PC-3 (cell line): ENCODE measurements around the gene CHST11. TPM values are rescaled to one million over a fixed set of nuclear protein-coding genes. Genes with fewer than 3 reads are reported as not detected.
A peak's percentile ranks its signal among the peaks of the same experiment; 100 is the strongest.

Experiments used
- ATAC-seq: fragments of 200-7000 bp; cut with Tn5 transposase; 2 replicates; pipeline ENCODE4 v1.9.1; 2020; ENCODE audit warnings: mild to moderate bottlenecking, moderate library complexity
- BruUV-seq: library from RNA; stranded (reverse); fragments of 400-500 nt; replicated peaks from 2 replicates; lab custom pipeline; 2021; lab: Mats Ljungman, UMichigan
- CTCF ChIA-PET: fragments of 300-600 bp; sonication (Branson Sonifier 250); formaldehyde crosslinking; loops from one replicate; lab custom pipeline; 2022; ENCODE audit warnings: antibody characterized with exemption; lab: Charles Lee
- POLR2A ChIA-PET: fragments of 300-600 bp; sonication (Branson Sonifier 250); formaldehyde crosslinking; loops from one replicate; lab custom pipeline; 2022; ENCODE audit warnings: antibody characterized with exemption; ENCODE audit not compliant: unreplicated experiment; lab: Charles Lee
- DNase-seq: peaks from one replicate; pipeline ENCODE4 v3.0.0-alpha.2; 2015
- H2AFZ ChIP-seq: fragments of 300-600 bp; sonication (generic); 2 replicates; pipeline ENCODE4 v1.6.0; 2016; ENCODE audit warnings: antibody characterized with exemption, low read length
- H3F3A ChIP-seq: fragments of 300-600 bp; sonication (generic); one replicate; pipeline ENCODE4 v1.6.0; 2017; ENCODE audit warnings: antibody characterized with exemption, low read length, control low read depth, mild to moderate bottlenecking; ENCODE audit not compliant: unreplicated experiment
- H3K27ac ChIP-seq: fragments of 300-600 bp; sonication (generic); 2 replicates; pipeline ENCODE4 v1.5.1; 2016; ENCODE audit warnings: mild to moderate bottlenecking, low read length
- H3K27me3 ChIP-seq: fragments of 300-600 bp; sonication (generic); 2 replicates; pipeline ENCODE4 v1.6.1; 2016; ENCODE audit warnings: low read length, mixed read lengths
- H3K36me3 ChIP-seq: fragments of 300-600 bp; sonication (generic); 2 replicates; pipeline ENCODE4 v1.6.1; 2016; ENCODE audit warnings: low read depth, mixed run types, low read length, mixed read lengths
- H3K4me1 ChIP-seq: fragments of 300-600 bp; sonication (generic); 2 replicates; pipeline ENCODE4 v1.5.1; 2016; ENCODE audit warnings: low read length; ENCODE audit not compliant: insufficient read depth
- H3K4me2 ChIP-seq: fragments of 300-600 bp; sonication (generic); 2 replicates; pipeline ENCODE4 v1.6.0; 2016; ENCODE audit warnings: low read length
- H3K4me3 ChIP-seq: fragments of 300-600 bp; sonication (generic); 2 replicates; pipeline ENCODE4 v1.5.1; 2016; ENCODE audit warnings: mild to moderate bottlenecking, low read length, mixed read lengths
- H3K79me2 ChIP-seq: fragments of 300-600 bp; sonication (generic); 2 replicates; pipeline ENCODE4 v1.6.1; 2017; ENCODE audit warnings: low read length, mixed read lengths
- H3K9ac ChIP-seq: fragments of 300-600 bp; sonication (generic); 2 replicates; pipeline ENCODE4 v1.6.0; 2016; ENCODE audit warnings: mild to moderate bottlenecking, low read length
- H3K9me2 ChIP-seq: fragments of 300-600 bp; sonication (generic); replicated peaks from 2 replicates; pipeline ENCODE4 v1.6.1; 2016; ENCODE audit warnings: mixed run types, low read length, mixed read lengths
- H3K9me3 ChIP-seq: fragments of 300-600 bp; sonication (generic); 2 replicates; pipeline ENCODE4 v1.6.1; 2016; ENCODE audit warnings: low read length, mixed read lengths
- H4K20me1 ChIP-seq: fragments of 300-600 bp; sonication (generic); 2 replicates; pipeline ENCODE4 v1.6.1; 2016; ENCODE audit warnings: low read length, mixed read lengths
- EZH2 ChIP-seq: fragments of 300-600 bp; sonication (generic); IDR thresholded peaks from one replicate; pipeline ENCODE4 v1.6.1; 2017; ENCODE audit warnings: antibody characterized with exemption, mild to moderate bottlenecking, low read length; ENCODE audit not compliant: unreplicated experiment
- EZH2phosphoT487 ChIP-seq: fragments of 300-600 bp; sonication (generic); IDR thresholded peaks from 2 replicates; pipeline ENCODE4 v1.6.1; 2018; ENCODE audit warnings: mild to moderate bottlenecking, antibody characterized with exemption, low read length, borderline replicate concordance
- intact Hi-C: fragments of 100-400 bp; cut with micrococcal nuclease; formaldehyde crosslinking; loops from 2 replicates; pipeline ENCODE4 v1.9.0; 2023
- total RNA-seq: library from RNA; depleted of rRNA; stranded (reverse); fragments of >200 nt; gene quantifications from 2 replicates; pipeline ENCODE4 v1.2.3, GENCODE V29; 2014
- TF ChIP-seq, protein P1 (sequence below): fragments of 300-600 bp; sonication (generic); conservative IDR thresholded peaks from 2 replicates; pipeline ENCODE4 v1.5.1; 2017; ENCODE audit warnings: antibody characterized with exemption, low read depth, mild to moderate bottlenecking, low read length

Gene CHST11
- total RNA-seq, 1 experiment from 2014 or later: 53.5 TPM

- no TSS peak for BruUV-seq
- Histone ChIP-seq H3K4me3 (no peak overlapping the region), H3F3A (no peaks in the 10 kb centered on the region), H3K36me3 (no peaks in the 10 kb centered on the region), H3K4me2 (no peak overlapping the region), H3K9me2 (no peaks in the 10 kb centered on the region), H3K27me3 (no peaks in the 10 kb centered on the region), H2AFZ (no peak overlapping the region), H3K27ac (no peak overlapping the region), H3K4me1 (peaks cover 20% of the 10 kb centered on the region), H3K9me3 (no peaks in the 10 kb centered on the region), H3K9ac (no peak overlapping the region), H3K79me2 (peaks cover 8% of the 10 kb centered on the region), H4K20me1 (no peaks in the 10 kb centered on the region)
- ATAC-seq (no peak), DNase-seq (no peak)
- TF ChIP-seq EZH2 (no peak), EZH2phosphoT487 (no peak)
- TF ChIP-seq, protein P1, sequence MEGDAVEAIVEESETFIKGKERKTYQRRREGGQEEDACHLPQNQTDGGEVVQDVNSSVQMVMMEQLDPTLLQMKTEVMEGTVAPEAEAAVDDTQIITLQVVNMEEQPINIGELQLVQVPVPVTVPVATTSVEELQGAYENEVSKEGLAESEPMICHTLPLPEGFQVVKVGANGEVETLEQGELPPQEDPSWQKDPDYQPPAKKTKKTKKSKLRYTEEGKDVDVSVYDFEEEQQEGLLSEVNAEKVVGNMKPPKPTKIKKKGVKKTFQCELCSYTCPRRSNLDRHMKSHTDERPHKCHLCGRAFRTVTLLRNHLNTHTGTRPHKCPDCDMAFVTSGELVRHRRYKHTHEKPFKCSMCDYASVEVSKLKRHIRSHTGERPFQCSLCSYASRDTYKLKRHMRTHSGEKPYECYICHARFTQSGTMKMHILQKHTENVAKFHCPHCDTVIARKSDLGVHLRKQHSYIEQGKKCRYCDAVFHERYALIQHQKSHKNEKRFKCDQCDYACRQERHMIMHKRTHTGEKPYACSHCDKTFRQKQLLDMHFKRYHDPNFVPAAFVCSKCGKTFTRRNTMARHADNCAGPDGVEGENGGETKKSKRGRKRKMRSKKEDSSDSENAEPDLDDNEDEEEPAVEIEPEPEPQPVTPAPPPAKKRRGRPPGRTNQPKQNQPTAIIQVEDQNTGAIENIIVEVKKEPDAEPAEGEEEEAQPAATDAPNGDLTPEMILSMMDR: no peak
- intact Hi-C loops: loop anchor here (10.0 kb wide), 1 partner anchor 342 kb away; no protein-coding TSS in a partner anchor
- POLR2A ChIA-PET: no interaction called here
- CTCF ChIA-PET: no interaction called here
These were observed 3.6 kb upstream of the CHST11 start for GRCh38 chr12:104453133-104453532.

DNA sequence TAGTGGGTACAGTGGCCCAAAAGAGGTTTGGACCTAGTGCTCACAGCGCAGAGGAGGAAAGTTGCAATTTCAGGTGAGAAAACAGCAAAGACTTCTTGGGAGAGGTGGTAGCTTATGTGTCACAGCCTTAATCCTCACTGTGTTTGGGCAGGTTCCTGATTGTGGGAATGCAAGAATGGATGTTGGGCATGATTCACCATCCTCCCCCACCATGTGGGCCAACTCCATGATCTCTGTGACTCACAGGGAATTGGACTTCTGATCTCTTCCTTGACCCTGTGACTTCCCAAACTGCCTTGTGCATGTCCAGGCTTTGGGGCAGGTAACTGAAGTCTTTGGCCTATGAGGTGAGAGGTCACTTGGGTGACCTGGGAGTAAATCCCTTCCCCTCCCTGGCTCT is 1.8 kb upstream of the CHST11 start:
- intact Hi-C loops: loop anchor here (5.0 to 10.0 kb wide), 2 partner anchors 217 to 340 kb away; no protein-coding TSS in a partner anchor

More for the DNA sequence above, 1.8 kb upstream of the CHST11 start:
- no TSS peak for BruUV-seq
- H3K4me3 ChIP-seq: no peak overlapping the region
- H3K27me3 ChIP-seq: no peaks in the 10 kb centered on the region
- POLR2A ChIA-PET: no interaction called here
- ATAC-seq (peak; percentile 10), DNase-seq (peak; percentile 88)
- H2AFZ ChIP-seq: no peak overlapping the region
- H3K9me3 ChIP-seq: no peaks in the 10 kb centered on the region
- no peak for TF ChIP-seq EZH2
- no peak for TF ChIP-seq EZH2phosphoT487
- TF ChIP-seq, protein P1: no peak
- H3F3A ChIP-seq: no peaks in the 10 kb centered on the region
- peaks cover 26% of the 10 kb centered on the region for H3K79me2 ChIP-seq
- H3K9ac ChIP-seq: no peak overlapping the region
- no peaks in the 10 kb centered on the region for H4K20me1 ChIP-seq
- H3K27ac ChIP-seq: peak overlapping the region; percentile 50
- no peaks in the 10 kb centered on the region for H3K9me2 ChIP-seq
- CTCF ChIA-PET: interaction anchor here (1.0 kb wide), 1 partner anchor 73 kb away, joined by 4 read pairs; no protein-coding TSS in a partner anchor
- no peaks in the 10 kb centered on the region for H3K36me3 ChIP-seq
- H3K4me2 ChIP-seq: peak overlapping the region; percentile 96
- H3K4me1 ChIP-seq: peaks cover 38% of the 10 kb centered on the region
